HG02981 (cell line): Measurements from ENCODE around the gene SLC6A15.

ENCODE experiments used
- ATAC-seq: cut with Tn5 transposase; IDR thresholded peaks from one replicate; pipeline ENCODE4 v1.9.1; 2021; ENCODE audit warnings: mild to moderate bottlenecking, moderate library complexity; ENCODE audit not compliant: unreplicated experiment

The SLC6A15 gene

GRCh38 chr12:84875241-84875640 lies 37.4 kb downstream of the SLC6A15 start:
- no peak for ATAC-seq

- no peak for ATAC-seq
Observed at GRCh38 chr12:84874825-84875139, 37.8 kb downstream of the SLC6A15 start.

- ATAC-seq: peak; percentile 97
Observed at GRCh38 chr12:84874125-84874824, 38.3 kb downstream of the SLC6A15 start.

GRCh38 chr12:84862186-84862585 lies 50.4 kb downstream of the SLC6A15 start:
- no peak for ATAC-seq

GRCh38 chr12:84860718-84861117 lies 51.9 kb downstream of the SLC6A15 start:
- ATAC-seq: no peak

- ATAC-seq: no peak
Observed at GRCh38 chr12:84858796-84859195, 53.8 kb downstream of the SLC6A15 start.

- no peak for ATAC-seq
Observed at GRCh38 chr12:84857525-84858208, 54.9 kb downstream of the SLC6A15 start.

GRCh38 chr12:84856156-84856900 lies 56.3 kb downstream of the SLC6A15 start:
- no peak for ATAC-seq

- ATAC-seq: no peak
Observed at GRCh38 chr12:84843593-84844144, 68.9 kb downstream of the SLC6A15 start.

GRCh38 chr12:84842406-84843013 lies 70.1 kb downstream of the SLC6A15 start:
- ATAC-seq: peak; percentile 81

GRCh38 chr12:84841591-84841990 lies 71.0 kb downstream of the SLC6A15 start:
- no peak for ATAC-seq

GRCh38 chr12:84840356-84840755 lies 72.2 kb downstream of the SLC6A15 start:
- no peak for ATAC-seq

GRCh38 chr12:84826925-84827324 lies 85.7 kb downstream of the SLC6A15 start:
- ATAC-seq: no peak

GRCh38 chr12:84825149-84825548 lies 87.5 kb downstream of the SLC6A15 start:
- ATAC-seq: no peak

GRCh38 chr12:84822525-84822924 lies 90.1 kb downstream of the SLC6A15 start:
- no peak for ATAC-seq

- no peak for ATAC-seq
Observed at GRCh38 chr12:84816916-84817695, 95.5 kb downstream of the SLC6A15 start.

GRCh38 chr12:84814664-84815245 lies 97.8 kb downstream of the SLC6A15 start:
- no peak for ATAC-seq

GRCh38 chr12:84813780-84814663 lies 98.6 kb downstream of the SLC6A15 start:
- ATAC-seq: peak; percentile 52

GRCh38 chr12:84811291-84811690 lies 101.3 kb downstream of the SLC6A15 start:
- no peak for ATAC-seq
